Measurements from ENCODE around the gene MRPL52. TPM values are rescaled to one million over a fixed set of nuclear protein-coding genes. Genes with fewer than 3 reads are reported as not detected.

Gene MRPL52
- total RNA-seq, 1 experiment from 2014 or later: 110 TPM

DNA sequence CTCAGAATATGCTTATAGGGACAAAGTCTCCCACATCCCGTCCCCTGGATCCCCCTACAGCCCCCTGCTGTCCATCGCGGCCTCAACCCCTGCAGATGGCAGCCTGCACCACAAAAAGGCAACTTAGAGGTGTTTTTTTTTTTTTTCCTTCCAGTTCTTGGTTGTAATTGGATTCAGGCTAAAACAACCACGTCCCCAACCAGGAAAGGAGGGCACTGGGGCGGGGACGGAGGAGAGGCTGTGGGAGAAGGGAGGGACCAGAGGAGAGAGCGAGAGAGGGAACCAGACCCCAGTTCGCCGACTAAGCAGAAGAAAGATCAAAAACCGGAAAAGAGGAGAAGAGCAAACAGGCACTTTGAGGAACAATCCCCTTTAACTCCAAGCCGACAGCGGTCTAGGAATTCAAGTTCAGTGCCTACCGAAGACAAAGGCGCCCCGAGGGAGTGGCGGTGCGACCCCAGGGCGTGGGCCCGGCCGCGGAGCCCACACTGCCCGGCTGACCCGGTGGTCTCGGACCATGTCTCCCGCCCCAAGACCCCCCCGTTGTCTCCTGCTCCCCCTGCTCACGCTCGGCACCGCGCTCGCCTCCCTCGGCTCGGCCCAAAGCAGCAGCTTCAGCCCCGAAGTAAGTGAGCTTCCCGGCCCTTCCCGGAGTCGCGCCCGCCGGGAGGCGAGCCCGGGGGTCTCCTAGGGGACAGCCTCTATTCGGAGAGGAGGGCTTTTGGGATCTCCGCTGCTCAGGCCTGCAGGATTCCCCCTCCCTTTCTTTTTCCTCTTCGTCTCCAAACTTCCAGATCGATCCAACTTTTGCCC lies 6.8 kb downstream of the MRPL52 start, which contains the start of gene MMP14:
TSS of gene MMP14 (plus strand) at position 285 of the 813 bp plus-strand sequence. CDS start at position 518, 233 bp downstream.
- Mint-ChIP-seq H3K9me3 (ENCODE audit: low read depth, unreplicated experiment) (no peaks in the 10 kb centered on the region), H3K27me3 (ENCODE audit: unreplicated experiment) (peaks cover 26% of the 10 kb centered on the region), H3K36me3 (ENCODE audit: insufficient read depth, unreplicated experiment) (peaks cover 27% of the 10 kb centered on the region), H3K4me1 (ENCODE audit: low read depth, unreplicated experiment) (peaks cover 23% of the 10 kb centered on the region), H3K27ac (ENCODE audit: unreplicated experiment) (peak within 1 kb of the TSS; percentile 68), H3K4me3 (ENCODE audit: low read depth, unreplicated experiment) (peak within 1 kb of the TSS; percentile 91)
- CTCF ChIA-PET: interaction anchor here (1.0 to 1.7 kb wide), 5 partner anchors 12 to 70 kb away, joined by 3 to 6 read pairs (median 5); partner anchors contain the start of gene OXA1L
- intact Hi-C loops (cut with micrococcal nuclease; ENCODE audit: unreplicated experiment): no loop called here
- no peak for DNase-seq
- TF ChIP-seq CTCF (IDR thresholded peaks at IDR 0.05; ENCODE audit: unreplicated experiment): no peak
- BruUV-seq (replicated peaks): no TSS peak

DNA sequence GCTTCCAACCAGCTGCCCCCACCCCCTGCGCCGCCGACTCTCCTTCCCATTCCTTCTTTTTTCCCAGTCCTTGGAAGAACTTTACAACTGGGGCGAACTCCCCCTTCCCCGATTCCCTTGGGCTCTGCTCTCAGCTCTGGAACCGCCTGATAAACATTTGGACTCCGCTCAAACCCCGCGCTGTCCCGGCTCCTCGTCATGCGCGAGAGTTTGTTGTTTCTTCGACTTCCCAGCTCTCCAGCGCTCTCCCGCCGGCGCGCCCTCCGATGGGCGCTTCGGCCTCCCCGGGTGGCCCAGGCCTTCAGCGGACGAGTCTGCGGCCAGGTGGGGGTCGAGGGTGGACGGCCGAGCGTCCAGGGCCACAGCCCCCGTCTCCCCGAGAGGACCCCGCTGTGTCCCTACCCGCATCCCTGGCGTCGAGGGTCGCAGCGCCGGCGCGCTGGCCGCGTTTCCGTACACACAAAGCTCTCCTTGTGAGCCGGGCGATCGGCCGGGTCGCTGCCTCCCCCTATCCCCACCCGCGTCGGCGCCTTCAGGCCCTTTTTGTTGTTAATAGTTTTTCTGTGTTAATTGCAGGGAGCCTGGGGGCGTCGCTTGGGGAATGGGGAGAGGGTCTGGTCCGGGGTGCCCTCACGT lies 7.5 kb downstream of the MRPL52 start:
- DNase-seq: peak; percentile 46
- peak overlapping the region; percentile 91 for H3K4me3 Mint-ChIP-seq (ENCODE audit: low read depth, unreplicated experiment)
- H3K9me3 Mint-ChIP-seq (ENCODE audit: low read depth, unreplicated experiment): no peaks in the 10 kb centered on the region
- no TSS peak for BruUV-seq (replicated peaks)
- peaks cover 26% of the 10 kb centered on the region for H3K27me3 Mint-ChIP-seq (ENCODE audit: unreplicated experiment)
- intact Hi-C loops (cut with micrococcal nuclease; ENCODE audit: unreplicated experiment): no loop called here
- TF ChIP-seq CTCF (IDR thresholded peaks at IDR 0.05; ENCODE audit: unreplicated experiment): no peak
- peaks cover 23% of the 10 kb centered on the region for H3K4me1 Mint-ChIP-seq (ENCODE audit: low read depth, unreplicated experiment)
- H3K27ac Mint-ChIP-seq (ENCODE audit: unreplicated experiment): peak overlapping the region; percentile 68
- CTCF ChIA-PET: interaction anchor here (1.0 to 1.7 kb wide), 4 partner anchors 13 to 71 kb away, joined by 3 to 6 read pairs (median 5); partner anchors contain the start of gene OXA1L
- peaks cover 21% of the 10 kb centered on the region for H3K36me3 Mint-ChIP-seq (ENCODE audit: insufficient read depth, unreplicated experiment)

DNA sequence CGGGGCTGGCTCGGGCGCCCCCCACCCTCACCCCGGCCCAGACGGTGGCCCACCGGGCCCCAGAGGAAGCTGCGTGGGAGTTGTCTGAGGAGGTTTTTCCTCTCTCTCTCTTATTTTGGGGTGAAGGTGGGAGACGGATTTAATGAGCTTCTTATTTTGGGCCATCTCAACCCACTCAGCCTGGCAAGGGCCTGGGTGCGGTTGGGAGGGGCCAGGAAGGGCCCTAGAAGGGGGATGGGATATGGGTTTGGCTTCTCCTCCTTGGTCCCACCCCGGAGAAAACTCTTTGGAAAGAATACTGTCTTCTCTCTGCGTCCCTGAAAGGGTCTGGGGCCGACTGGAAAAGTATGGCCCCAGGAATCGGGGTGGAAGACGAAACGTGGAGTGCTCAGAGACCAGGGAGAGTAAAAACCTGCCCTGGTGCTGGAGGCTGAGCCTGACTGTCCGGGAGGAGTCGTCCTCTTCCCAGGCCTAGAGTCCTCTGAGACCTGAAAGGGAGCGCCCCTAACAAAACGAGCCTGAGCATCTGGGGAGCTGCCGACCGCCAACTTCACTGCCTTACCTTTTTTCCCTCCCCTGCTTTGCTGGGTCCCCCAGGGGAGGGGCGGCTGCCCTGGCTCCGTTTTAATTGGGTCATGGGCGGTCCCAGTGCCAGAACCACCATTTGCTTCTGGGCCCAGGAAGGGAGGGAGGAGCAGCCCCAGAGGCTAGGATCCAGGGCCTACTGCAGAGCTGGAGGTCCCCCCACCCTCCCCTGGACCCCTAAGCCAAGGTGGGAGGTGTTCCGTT lies 8.3 kb downstream of the MRPL52 start:
- peaks cover 26% of the 10 kb centered on the region for H3K27me3 Mint-ChIP-seq (ENCODE audit: unreplicated experiment)
- peaks cover 23% of the 10 kb centered on the region for H3K4me1 Mint-ChIP-seq (ENCODE audit: low read depth, unreplicated experiment)
- no TSS peak for BruUV-seq (replicated peaks)
- CTCF ChIA-PET: interaction anchor here (1.1 to 1.7 kb wide), 4 partner anchors 13 to 15 kb away, joined by 4 to 6 read pairs (median 5); no protein-coding TSS in a partner anchor
- H3K4me3 Mint-ChIP-seq (ENCODE audit: low read depth, unreplicated experiment): peak overlapping the region; percentile 91
- intact Hi-C loops (cut with micrococcal nuclease; ENCODE audit: unreplicated experiment): no loop called here
- no peak overlapping the region for H3K27ac Mint-ChIP-seq (ENCODE audit: unreplicated experiment)
- TF ChIP-seq CTCF (IDR thresholded peaks at IDR 0.05; ENCODE audit: unreplicated experiment): no peak
- H3K9me3 Mint-ChIP-seq (ENCODE audit: low read depth, unreplicated experiment): no peaks in the 10 kb centered on the region
- no peak for DNase-seq
- H3K36me3 Mint-ChIP-seq (ENCODE audit: insufficient read depth, unreplicated experiment): peaks cover 21% of the 10 kb centered on the region

DNA sequence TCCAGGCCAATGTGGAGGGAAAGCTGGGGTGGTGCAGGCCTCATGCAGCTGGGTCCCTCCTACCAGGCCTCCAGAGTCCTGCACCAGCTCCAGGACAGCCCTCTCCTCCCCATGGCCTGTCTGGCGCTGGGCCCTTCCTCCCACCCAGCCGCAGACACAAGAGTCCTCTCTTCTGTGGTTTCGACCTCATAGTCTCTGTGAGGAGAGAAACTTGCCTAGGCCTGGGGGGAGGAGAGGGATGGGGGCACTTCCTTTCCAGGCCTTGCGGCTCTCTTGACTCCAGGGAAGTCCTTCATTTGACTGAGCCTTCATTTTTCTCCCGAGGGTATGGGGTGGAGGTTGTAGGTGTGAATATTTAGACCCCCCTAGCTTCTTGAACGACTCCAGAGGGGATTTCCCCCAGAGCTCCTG lies 8.9 kb downstream of the MRPL52 start:
- peaks cover 21% of the 10 kb centered on the region for H3K36me3 Mint-ChIP-seq (ENCODE audit: insufficient read depth, unreplicated experiment)
- no peak overlapping the region for H3K4me3 Mint-ChIP-seq (ENCODE audit: low read depth, unreplicated experiment)
- H3K4me1 Mint-ChIP-seq (ENCODE audit: low read depth, unreplicated experiment): peaks cover 23% of the 10 kb centered on the region
- H3K9me3 Mint-ChIP-seq (ENCODE audit: low read depth, unreplicated experiment): no peaks in the 10 kb centered on the region
- CTCF ChIA-PET: interaction anchor here (1.2 to 1.5 kb wide), 2 partner anchors 15 to 16 kb away, joined by 4 read pairs; no protein-coding TSS in a partner anchor
- H3K27me3 Mint-ChIP-seq (ENCODE audit: unreplicated experiment): peaks cover 26% of the 10 kb centered on the region
- BruUV-seq (replicated peaks): no TSS peak
- no peak for TF ChIP-seq CTCF (IDR thresholded peaks at IDR 0.05; ENCODE audit: unreplicated experiment)
- H3K27ac Mint-ChIP-seq (ENCODE audit: unreplicated experiment): no peak overlapping the region
- no peak for DNase-seq
- intact Hi-C loops (cut with micrococcal nuclease; ENCODE audit: unreplicated experiment): no loop called here
